GM19463 (cell line): ENCODE measurements around the gene CTTNBP2.

Experiments used
- ATAC-seq: cut with Tn5 transposase; IDR thresholded peaks from one replicate; pipeline ENCODE4 v1.9.1; 2021; ENCODE audit warnings: mild to moderate bottlenecking, moderate library complexity; ENCODE audit not compliant: unreplicated experiment

Gene CTTNBP2

DNA sequence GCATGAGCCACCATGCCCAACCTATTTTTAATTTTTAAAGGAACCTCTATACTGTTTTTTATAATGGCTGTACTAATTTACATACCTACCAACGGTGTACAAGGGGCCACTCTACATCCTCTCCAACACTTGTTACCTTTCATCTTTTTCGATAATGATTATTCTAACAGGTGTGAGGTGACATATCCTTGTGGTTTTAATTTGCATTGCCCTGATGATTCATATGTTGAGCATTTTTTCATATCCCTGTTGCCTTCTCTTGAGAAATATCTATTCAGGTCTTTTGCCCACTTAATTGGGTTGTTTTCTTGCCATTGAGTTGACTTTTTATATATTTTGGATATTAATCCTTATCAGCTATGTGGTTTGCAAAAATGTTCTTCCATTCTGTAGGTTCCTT lies 167.0 kb downstream of the CTTNBP2 start:
- ATAC-seq: no peak

DNA sequence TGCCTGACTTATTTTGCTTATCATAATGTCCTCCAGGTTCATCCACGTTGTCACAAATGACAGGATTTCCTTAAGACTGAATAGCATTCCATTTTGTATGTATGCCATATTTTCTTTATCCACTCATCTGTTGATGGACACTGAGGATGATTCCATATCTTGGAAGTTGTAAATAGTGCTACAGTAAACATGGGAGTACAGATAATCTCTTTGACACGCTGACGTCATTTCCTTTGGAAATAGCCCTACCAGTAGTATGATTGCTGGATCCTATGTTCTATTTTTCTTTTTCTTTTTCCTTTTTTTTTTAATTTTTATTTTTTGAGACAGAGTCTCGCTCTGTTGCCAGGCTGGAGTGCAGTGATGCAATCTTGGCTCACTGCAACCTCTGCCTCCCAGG lies 167.6 kb downstream of the CTTNBP2 start:
- ATAC-seq: no peak

DNA sequence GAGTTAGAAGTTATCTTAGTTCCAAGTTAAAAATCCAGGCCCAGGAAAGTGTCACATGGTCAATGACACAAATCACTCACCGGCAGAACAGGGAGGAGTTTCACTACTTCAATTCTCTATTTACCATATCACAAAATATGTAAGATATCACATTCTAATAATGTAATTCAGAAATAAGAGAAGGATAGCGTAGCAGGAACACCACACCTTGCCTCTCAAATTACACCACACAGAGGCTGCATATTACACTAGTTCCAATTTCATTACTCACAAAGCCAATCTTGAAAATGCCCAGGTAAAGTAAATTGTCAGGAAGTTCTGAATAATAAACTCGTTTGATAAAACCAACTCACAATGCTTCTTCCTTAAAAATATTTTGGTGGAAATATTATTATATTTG lies 169.2 kb downstream of the CTTNBP2 start:
- no peak for ATAC-seq

DNA sequence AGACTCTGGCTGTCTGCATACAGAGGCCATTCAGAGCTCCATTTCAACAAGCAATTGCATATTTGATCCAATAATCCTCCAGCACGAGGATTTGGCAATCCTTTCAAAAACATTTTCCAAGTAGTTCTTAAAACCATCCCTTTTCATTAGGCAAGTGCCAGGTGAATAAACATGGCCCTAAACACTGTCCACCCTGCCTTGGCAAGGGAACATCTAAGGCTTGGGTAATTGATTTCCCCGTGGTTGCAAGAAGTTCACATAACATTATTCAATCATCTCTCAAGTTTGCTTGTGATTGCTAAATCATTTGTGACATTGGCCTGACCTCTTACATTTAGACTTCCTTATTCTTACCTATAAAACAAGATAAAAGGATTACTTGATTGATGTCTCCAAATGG lies 175.2 kb downstream of the CTTNBP2 start:
- ATAC-seq: no peak

DNA sequence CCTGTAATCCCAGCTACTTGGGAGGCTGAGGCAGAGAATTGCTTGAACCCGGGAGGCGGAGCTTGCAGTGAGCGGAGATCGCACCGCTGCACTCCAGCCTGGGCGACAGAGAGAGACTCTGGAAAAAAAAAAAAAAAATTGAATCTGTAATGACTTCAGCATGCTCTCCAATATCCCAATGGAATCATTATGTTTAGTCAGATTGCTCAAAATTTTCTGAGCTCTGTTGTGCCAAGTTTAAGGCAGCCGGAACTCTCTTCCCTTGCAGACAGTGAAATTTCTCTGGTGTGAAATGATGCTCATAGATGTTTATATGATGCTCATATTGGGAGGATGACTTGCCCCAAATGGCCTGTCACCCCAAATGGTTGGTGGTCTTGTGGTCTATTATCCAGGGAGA lies 180.9 kb downstream of the CTTNBP2 start:
- no peak for ATAC-seq

DNA sequence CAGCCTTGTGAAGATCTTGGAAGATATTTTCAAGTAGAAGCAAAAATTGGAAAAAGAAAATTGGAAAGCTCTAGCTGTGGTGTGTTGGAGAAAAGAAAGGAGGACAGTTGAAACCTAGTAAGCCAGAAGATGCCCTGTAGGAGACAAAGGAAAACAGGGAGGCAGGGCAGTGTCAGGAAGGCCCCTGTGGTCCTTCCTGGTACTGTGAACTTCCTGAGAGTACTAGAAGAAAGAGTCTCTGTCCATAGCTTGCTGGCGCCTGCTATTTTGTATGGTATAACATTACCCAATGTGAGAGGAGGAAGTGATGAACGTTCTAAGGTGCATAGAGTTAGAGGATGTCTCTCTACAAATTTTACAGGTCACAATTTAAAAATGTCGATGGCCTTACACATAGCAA lies 183.1 kb downstream of the CTTNBP2 start:
- no peak for ATAC-seq

DNA sequence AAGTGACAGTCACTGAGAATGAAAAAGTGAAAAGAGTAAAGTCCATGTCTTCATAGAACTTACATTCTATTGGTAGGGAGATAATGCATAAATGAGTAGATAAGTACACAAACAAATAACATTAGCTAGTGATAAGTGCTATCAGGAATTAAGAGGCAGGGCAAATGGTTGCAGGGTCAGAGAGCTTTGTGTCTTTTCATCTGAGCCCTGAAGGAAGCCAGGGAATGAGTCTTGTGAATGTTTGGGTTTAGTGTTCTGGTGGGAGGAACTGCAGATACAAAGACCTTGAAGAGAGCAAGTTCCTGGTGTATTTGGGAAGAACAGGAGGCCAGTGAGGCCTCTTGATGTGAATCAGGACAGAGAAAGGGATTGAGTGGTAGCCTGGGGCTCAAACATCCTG lies 183.8 kb downstream of the CTTNBP2 start:
- ATAC-seq: no peak

DNA sequence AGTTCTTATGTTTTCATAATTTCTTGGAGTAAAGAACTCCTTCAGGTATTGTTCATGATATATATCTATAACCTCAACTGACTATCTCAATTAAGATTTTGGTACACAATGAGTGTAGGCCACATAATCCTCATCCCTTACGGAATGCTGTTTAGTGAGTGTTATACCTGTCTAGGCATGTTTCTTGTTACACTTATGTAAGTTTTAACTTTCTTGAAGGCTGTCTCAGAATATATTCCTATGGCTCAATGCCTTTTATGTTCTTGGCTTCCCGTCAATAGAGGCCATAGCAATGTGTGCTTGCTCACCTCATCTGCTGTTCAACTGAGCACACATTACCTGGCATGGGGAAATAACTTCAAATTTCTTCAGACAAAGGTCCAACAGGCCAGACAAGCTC lies 185.1 kb downstream of the CTTNBP2 start:
- no peak for ATAC-seq

DNA sequence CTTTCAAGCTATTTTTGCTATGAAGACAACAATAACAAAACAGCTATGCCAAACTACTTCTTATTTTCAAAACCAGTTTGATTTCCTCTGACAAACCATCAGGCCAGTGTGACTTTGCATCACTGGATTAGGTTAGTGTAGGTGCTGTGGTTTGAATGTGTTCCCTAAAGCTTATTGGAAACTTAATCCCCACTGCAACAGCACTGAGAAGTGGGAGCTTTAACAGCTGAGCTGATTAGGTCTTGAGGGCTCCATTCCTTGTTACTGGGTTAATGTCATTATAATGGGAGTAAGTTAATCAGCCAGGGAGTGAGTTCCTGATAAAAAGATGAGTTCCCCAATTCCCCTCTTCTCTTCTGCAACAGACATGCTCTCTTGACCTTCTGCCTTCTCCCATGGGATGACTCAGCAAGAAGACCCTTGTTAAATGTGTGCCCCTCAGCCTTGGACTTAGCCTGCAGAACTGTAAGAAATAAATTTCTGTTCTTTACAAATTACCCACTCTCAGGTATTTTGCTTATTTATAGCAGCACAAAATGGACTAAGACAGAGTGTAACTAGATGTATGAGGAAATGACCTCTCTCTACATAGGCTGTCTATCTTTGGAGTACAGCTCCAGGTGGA lies 186.8 kb downstream of the CTTNBP2 start:
- ATAC-seq: no peak

DNA sequence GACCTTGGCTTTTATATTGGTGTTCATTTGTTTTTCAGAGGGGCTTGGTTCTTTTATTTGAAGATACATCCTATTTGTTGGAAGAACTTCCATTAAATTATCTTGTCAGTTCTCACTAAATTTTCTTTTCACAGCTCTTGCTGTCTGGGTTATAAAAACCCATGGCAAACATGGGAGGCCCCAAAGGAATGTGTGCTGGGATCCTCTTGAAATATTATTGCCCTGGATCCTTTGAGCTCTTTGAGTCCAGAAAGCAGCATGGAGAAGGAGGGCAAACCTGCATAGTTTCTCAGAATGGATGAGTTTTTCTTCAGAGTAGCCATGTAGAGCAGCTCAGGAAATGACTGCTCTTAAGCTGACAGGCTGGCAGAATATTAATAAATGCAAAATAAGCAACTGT lies 187.4 kb downstream of the CTTNBP2 start:
- no peak for ATAC-seq

DNA sequence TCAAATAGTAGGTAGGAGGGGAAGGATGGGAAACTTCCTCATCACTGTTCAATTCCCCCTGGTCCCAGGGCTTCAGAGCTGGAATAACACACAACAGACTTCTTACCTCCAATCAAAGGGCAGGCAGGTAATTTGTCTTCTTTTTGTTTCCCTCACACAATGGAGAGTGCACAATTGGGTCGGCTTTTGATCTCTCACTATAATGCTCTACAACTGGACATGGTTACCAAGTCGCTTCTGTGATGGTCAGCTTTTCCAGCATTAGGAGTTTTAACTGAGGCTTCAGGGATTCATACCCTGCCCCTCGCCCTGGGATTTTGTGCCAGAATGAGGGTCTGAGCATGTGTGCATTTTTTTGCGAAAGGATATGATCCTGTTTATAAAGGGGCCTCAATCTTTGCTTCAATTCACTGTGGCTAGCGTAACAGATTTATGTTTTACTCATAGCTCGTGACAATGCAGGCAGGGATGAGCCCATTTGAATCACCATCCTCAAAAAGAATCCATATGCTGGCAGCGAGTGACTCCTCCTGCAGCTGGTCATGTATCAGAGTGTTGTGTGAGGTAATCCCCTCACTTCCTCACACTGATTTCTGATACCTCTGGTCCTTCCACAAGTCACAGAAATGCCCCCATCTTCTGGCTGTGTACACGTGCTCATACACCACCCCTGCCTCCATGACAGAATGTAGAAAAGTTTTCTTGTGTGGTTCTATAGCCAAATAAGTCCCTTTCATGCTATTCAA lies 189.6 kb downstream of the CTTNBP2 start:
- no peak for ATAC-seq

DNA sequence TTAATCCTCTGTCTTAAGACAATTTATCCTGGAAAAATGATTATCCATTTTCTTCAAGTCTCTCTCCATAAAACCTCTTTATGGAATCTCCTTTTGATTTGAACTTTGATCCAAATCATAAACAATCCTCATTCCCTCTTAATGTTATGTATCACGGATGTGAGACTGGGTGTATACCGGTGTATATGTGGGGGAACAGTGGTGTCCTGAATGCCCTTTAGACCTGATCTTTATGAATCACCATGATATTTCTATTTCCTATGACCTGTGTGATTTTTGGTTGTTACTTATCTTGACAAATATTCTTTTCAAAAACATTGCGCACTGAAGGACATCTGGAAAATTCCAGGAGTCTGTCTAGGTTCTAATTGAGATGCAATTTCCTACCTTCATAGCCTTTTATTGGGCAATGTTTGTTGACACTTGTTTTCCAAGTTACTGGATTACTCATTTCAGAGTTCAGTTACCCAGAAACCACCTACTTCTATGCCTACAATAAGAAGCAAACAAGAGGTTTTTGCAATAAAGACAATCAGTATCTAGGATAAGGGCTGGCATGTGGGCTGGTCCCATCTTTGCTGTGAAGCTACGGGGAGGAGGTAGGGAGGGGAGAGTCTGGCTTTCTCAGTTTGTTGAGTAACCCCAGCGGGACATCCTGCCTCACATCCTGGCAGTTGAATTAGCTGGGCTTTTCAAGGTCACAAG lies 190.4 kb downstream of the CTTNBP2 start:
- no peak for ATAC-seq

DNA sequence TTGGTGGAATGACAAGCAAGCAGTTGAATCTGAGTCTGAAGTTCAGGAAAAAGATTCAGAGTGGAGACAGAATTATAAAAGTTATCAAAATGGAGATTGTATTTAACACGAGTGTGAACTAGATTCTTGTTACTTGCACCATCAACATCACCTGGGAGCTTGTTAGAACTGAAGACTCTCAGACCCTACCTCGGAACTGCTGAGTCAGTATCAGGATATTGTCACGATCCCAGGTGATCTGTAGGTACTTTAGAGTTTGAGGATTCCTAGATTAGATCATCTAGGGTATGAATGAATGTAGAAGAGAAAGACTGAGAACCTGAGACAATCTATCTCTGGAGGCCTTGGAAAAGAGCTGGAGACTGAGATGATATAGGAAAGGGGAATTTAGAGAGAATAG lies 194.1 kb downstream of the CTTNBP2 start:
- no peak for ATAC-seq

DNA sequence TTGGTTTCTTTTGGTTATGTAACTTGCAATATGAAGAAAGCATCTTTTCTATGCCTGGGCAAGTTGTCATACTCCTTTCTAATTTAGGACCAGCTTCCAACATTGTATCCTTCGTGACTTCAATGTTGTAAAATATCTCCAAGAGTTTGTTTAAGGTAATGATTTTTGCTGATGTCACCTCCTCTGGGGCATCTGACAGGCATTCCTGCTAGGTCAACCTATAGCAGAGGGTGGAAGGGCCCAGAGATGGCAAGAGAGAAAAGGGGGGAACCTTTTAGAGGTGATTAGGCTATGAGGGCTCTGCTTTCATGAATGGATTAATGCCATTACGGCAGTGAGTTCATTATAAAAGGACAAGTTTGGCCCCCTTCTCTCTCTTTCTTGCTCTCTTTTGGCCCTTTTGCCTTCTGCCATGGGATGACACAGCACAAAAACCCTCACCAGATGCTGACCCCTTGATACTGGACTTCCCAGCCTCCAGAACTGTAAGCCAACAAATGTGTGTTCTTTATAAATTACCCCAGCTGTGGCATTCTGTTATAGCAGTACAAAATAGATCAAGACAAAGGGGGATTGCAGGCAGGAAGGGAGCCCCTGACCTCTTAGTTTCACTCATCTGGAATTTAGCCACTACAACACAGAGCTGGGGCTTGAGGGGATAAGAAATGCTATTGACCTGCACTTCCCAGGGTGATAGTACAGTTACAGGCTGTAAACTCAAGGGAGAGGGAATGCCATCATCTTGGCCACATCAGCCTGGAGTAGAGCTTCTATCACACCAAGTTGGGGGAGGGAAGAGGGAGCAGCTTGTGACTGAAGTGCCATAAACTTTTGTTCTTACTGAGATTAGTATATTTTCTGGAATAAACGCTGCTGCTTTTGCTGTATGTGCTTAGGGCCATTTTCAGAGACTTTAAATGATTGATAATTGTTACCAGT lies 197.5 kb downstream of the CTTNBP2 start:
- no peak for ATAC-seq

DNA sequence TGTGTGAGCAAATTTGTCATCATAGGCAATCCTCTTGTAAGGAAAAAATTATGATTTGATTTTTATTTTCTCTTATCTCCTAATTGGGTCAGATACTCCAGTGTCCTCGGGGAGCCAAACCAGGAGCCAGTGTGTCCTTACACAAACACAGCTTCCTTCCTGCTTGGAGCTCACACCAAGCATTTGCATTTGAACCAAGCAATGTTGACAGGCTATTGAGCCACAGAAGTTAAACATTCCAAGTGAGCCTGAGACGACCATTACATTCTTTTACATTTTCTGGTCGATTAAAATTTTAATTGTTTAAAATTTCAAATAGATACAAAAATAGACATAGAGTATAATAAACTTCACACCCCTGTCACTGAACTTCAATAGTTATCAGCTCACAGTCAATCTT lies 198.6 kb downstream of the CTTNBP2 start:
- no peak for ATAC-seq

DNA sequence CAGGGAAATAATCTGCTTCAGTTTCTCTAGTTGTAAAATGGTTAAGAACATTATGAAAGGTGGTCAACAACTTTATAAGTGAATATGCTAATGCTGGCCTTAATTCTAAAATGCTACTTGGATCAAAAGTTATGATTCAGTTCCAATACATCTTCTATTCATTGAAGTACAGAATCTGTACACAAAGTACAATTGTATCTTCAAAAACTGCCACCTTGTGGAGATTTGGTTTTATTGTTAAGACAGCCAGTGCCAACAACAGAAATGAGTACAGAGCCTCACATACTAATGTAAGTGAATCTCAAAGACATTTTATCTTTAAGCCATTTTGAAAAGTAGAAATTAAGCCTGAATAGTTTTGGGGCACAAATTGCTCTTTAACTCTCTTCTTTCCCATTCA lies 199.4 kb downstream of the CTTNBP2 start:
- no peak for ATAC-seq

DNA sequence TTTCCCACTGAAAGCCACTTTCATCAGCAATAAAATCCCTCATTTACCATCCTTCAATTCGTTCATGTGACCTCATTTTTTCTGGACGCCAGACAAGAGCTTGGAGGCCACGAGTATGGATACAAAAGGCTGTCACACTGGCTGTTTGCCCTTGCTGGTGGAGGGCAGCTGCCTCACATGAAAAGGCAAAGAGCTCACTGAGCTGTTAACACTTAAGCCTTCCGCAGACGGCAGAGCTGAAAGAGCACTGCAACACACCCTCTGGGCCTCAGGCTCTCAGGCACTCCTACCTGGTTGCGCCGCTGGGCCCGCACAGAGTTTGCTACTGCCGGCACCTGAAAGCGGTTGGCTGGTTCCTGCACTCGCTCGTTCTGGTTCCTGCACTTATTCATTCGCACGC lies 199.9 kb downstream of the CTTNBP2 start:
- no peak for ATAC-seq

DNA sequence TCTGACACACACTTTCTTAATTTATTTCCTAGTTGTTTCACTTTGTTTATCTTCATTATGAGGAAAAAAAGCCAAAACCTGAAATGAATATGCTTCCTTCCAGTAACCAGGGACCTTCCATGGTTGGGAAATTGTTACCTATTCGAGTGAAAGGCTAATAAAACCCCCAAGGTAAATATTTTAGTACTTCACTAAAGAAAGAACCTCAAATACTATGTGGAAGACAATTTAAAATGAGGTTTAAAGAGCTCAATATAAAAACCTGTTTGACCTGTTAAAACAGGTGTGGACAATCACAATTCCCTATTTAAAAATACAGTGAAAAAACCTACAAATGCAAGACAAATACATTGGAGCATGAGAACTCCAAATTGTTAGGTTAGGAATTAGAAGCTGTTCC lies 200.8 kb downstream of the CTTNBP2 start:
- ATAC-seq: no peak

DNA sequence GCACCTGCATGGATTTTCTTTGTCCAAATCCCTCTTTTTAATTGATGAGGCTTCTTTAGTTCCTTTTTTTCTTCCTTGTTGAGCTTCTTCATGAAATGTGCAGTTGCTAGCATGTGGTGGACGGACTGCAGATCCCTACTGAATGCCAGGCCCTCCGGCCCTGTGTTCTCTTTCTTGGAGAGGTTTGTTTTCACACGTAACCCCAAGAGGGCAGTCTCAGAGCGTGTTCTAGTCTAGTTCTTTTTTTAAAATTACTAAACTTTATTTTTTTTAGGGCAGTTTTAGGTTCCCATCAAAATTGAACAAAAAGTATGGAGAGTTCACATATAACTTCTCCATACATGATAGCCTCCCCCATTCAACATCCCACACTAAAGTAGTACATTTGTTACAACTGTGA lies 203.4 kb downstream of the CTTNBP2 start:
- ATAC-seq: no peak

DNA sequence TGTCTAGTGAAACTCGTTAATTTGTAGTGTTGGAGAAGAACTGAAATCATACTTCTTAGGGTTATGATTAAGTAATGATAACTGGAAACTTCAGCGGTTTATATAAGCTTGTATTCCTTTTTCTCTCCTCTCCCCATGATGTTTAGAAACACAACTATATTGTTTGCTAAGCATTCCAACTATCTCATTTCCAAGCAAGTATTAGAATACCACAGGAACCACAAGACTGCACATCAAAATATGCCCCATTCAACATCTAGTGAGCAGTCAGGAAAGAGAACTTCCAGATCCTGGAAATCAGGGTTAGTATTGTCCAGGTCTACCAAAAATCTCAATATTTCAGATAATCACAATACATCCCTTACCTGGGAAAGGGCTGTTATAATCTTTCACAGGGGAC lies 205.8 kb downstream of the CTTNBP2 start:
- no peak for ATAC-seq

DNA sequence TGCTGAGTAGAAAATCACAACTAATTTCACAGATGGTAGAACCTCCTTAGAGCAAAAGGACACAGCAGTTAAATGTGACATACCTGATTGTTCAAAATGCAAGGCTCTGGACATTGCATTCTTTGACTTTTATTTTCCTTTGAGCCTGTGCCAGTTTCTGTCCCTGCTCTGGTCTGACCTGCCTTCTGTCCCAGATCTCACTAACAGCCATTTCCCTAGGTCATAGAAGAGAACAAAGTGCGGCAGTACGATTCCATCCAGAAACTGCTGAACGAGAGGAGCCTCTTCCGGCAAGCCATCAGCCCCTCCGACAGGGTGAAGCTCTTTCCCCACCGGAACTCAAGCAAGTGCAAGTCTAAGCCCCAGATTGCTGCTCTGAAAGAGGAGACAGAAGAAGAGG lies 206.6 kb downstream of the CTTNBP2 start:
- no peak for ATAC-seq
